ENCODE results near the gene CTDSP1.

Gene CTDSP1

DNA sequence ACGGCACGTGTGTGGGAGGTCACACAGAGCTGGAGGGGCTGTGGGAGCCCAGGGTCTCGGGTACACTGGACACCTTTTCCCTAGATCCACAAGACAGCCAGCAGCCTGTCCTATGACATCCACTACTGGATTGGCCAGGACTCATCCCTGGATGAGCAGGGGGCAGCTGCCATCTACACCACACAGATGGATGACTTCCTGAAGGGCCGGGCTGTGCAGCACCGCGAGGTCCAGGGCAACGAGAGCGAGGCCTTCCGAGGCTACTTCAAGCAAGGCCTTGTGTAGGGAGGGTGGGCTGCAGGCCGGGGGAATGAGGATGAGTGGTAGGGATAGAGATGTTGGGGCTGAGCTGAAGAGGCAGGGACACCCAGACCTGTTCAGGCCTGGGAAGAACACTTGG is 25.9 kb downstream of the CTDSP1 start:
- no peak for DNase-seq (ENCODE audit: low read depth)

GRCh38 chr2:218427741-218428140 is 28.1 kb downstream of the CTDSP1 start:
- DNase-seq (ENCODE audit: low read depth), result no peak

GRCh38 chr2:218428846-218429558 is 29.3 kb downstream of the CTDSP1 start:
- DNase-seq (ENCODE audit: low read depth), result no peak

- DNase-seq (ENCODE audit: low read depth), result no peak
Observed at GRCh38 chr2:218429911-218430692, 30.4 kb downstream of the CTDSP1 start.

- DNase-seq (ENCODE audit: low read depth), result no peak
Observed at GRCh38 chr2:218430721-218431120, 31.1 kb downstream of the CTDSP1 start.

DNA sequence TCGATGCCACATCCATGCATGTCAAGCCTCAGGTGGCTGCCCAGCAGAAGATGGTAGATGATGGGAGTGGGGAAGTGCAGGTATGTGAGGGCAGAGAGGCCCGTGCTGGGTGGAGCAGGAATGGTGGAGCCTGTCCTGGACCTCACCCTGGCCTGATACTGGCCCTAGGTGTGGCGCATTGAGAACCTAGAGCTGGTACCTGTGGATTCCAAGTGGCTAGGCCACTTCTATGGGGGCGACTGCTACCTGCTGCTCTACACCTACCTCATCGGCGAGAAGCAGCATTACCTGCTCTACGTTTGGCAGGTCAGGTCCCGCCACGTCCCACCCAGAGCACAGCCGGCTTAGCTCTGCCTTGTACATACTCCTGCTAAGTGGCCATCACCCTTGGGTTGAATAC is 32.2 kb downstream of the CTDSP1 start:
- no peak for DNase-seq (ENCODE audit: low read depth)

DNA sequence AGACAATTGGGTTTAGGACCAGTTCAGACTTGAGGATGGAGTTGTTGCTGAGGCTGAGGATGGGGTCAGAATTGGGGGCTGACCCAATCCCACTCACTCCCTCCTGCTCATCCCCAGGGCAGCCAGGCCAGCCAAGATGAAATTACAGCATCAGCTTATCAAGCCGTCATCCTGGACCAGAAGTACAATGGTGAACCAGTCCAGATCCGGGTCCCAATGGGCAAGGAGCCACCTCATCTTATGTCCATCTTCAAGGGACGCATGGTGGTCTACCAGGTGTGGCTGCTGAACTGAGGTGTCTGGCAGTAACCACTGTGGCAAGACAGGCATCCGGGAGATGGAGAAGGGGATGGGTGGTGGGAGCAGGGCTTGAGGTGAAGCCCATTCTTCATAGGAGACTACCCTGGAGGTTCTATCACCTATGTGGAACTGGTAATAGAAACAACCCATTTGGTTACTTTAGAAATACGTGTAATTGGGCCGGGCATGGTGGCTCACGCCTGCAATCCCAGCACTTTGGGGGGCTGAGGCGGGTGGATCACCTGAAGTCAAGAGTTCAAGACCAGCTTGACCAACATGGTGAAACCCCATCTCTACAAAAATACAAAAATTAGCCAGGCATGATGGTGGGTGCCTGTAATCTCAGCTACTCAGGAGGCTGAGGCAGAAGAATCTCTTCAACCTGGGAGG is 33.2 kb downstream of the CTDSP1 start:
- no peak for DNase-seq (ENCODE audit: low read depth)

- DNase-seq (ENCODE audit: low read depth), result no peak
Observed at GRCh38 chr2:218434456-218434855, 34.8 kb downstream of the CTDSP1 start.

DNA sequence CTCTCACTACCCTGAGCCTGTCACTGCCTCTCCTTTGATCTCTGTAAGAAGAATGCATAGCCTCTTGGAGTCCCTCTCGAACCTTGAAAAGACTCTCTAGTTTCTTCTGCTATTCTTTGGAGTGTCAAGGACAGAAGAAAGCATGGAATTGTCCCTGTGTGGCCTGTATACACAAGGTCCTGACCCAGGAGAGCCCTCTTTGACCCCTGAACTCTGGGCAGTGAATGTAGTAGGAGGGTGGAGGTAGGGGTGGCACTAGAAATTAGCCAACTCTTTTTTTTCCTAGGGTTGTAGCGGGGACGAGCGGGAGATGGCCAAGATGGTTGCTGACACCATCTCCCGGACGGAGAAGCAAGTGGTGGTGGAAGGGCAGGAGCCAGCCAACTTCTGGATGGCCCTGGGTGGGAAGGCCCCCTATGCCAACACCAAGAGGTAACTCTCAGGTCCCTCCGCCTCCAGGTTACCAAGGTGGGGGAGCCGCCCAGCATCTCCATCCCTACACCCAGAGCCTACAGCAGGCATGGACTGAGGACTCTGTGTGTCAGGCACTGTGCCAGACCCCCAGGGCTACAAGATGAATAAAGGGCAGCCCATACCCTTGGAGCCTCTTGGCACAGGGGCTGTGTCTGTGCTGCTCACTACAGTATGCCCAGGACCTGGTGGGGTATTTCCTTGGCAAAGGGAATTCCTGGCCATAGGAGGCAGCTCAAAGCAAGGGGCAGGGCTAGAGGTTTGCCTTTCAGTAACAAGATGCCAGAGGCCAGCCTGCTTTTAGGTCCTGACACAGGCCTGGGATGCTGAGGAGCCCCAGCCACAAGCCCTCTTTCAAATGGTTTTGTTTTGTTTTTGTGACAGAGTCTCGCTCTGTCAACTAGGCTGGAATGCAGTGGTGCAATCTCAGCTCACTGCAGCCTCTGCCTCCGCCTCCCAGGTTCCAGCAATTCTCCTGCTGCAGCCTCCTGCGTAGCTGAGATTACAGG is 35.6 kb downstream of the CTDSP1 start:
- no peak for DNase-seq (ENCODE audit: low read depth)

DNA sequence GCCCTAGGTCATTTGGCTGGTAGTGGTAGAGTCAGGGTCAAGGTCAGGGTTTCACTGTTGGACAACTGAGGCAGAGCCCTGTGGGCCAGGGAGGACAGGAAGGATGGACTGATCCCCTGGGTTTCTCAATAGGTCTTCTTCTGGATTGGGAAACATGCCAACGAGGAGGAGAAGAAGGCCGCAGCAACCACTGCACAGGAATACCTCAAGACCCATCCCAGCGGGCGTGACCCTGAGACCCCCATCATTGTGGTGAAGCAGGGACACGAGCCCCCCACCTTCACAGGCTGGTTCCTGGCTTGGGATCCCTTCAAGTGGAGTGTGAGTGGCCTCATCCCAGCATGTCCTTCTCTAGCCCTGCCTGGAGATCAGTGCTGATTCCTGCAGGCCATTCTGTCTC is 37.3 kb downstream of the CTDSP1 start:
- DNase-seq (ENCODE audit: low read depth), result no peak

DNA sequence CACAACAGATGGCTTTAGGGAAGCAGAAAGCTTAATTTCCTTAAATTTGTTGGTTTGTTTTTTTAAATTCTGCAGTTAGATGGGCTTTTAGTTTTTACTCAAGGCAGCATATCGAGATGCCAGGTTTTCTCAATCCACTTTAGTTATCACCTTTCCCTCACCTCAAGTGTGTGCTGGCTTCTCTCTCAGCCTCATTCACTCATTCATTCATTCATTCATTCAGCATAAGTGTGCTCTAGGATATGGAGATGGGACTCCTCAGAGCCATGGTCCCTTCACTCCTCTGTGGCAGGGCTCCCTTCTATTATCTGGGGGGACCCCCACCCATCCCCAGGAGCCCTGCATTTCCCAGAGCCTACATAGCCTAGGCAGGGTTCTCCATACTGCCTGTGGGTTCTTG is 38.3 kb downstream of the CTDSP1 start:
- no peak for DNase-seq (ENCODE audit: low read depth)

DNA sequence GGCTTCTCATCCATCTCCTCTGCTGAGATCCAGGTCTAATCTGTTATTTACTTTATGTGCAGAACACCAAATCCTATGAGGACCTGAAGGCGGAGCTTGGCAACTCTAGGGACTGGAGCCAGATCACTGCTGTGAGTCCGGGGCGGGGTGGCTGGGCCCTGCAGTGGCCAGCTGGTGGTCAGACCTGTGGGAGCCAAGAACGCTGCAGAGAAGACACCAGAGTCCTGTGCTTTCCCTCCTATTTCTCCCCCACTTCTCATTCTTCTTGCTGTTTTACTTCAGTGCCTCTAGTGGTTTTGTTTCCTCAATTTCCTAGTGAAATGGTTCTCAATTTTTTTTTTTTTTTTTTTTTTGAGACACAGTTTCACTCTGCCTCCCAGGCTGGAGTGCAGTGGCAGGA is 38.9 kb downstream of the CTDSP1 start:
- no peak for DNase-seq (ENCODE audit: low read depth)

GRCh38 chr2:218444692-218445357 is 45.2 kb downstream of the CTDSP1 start:
- no peak for DNase-seq (ENCODE audit: low read depth)

DNA sequence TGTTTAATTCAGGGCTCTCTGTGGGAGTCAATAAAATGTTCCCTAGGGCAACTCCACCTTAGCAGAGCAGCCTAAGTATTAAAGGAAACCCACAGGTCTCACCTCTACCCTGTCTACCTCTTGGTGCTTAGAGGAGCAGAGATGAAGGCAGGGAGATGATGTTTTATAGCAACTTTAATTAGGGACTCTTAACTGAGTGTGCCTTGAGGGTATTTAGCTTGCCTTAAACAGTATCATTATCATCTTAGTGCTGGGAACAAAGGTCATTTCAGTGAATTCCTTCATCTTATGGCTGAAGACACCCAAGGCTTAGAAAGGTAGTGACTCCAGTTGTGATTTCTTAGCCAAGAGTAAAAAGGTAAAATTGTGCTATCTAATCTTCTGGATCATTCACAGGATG is 45.9 kb downstream of the CTDSP1 start:
- no peak for DNase-seq (ENCODE audit: low read depth)

- DNase-seq (ENCODE audit: low read depth), result no peak
Observed at GRCh38 chr2:218446547-218446946, 46.9 kb downstream of the CTDSP1 start.

DNA sequence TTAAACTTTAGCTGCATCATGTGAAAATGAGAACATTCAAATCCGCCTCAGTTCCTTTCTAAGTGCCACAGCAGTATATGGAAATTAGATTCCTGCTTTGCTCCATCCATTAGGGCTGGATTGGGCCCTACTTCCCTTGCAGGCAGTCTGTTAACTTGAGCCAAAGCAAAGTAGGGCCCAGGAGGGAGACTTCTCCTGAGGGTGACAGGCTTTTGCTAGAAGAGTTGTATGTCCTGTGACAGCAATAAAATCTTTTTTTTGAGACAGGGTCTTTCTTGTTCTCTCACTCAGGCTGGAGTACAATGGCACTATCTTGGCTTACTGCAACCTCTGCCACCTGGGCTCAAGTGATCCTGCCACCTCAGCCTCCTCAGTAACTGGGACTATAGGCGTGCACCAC is 47.4 kb downstream of the CTDSP1 start:
- no peak for DNase-seq (ENCODE audit: low read depth)

DNA sequence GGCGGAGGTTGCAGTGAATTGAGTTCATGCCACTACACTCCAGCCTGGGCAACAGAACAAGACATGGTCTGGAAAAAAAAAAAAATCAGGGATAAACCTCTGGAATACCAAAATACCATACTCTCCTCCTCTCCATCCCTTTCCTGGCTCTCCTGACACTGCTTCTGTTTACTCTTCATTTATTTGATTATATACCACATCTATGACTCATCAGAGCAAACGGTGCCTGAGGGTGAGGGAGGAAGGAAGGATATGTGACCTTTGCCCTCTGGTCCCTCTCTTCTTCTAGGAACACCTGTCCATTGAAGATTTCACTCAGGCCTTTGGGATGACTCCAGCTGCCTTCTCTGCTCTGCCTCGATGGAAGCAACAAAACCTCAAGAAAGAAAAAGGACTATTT is 49.3 kb downstream of the CTDSP1 start:
- DNase-seq (ENCODE audit: low read depth), result no peak

DNA sequence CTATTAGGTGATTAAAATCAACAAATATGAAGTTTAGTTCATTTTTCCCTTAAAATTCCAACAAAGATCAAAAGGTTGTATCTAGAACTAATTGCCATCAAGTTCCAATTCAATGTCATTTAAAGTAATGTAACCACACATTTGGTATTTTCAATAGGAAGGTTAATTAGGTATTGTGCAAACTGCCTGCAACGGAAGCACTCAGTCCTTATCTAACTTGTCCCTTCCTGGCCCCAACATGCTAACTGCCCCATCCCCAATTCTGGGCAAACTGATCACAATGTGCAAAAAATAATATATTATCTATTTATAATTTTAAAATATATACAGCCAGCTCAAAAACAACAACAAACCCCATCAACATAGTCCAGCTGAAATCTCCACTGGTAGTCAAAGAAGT is 52.4 kb downstream of the CTDSP1 start:
- DNase-seq (ENCODE audit: low read depth), result no peak
